Measurements from ENCODE around the gene PCDHA5.

Gene PCDHA5

DNA sequence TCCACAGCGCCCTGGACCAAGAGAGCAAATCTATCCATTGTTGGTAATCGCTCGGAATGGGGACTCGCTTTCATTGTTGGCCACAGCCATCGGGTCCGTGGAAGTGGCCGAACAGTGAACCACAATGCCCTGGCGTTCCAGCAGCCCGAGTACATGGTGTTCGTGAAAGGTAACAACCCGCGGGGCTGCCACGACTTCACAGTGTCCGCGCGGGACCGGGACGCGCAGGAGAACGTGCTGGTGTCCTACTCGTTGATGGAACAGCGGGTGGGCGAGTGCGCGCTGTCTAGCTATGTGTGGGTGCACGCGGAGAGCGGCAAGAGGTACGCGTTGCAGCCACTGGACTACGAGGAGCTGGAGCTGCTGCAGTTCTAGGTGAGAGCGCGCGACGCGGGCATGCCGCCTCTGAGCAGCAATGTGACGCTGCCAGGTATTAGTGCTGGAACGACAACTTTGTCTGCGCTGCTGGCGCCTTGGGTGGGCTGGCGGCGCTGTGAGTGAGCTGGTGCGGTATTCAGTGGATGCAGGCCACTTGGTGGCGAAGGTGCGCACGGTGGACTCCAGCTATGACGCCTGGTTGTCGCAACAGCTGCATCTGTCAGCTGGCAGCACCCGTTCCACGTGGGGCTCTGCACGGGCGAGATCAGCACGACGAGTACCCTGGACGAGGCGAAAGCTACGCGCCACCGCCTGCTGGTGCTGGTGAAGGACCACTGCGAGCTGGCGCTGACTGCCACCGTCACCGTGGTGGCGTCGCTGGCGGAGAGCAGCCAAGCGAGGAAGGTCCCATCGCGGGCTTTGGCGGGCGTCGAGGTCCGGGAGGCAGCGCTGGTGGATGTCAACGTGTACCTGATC, 41.3 kb downstream of the PCDHA5 start:
- no peak for DNase-seq (ENCODE audit: low read depth in 2 of 2)

DNA sequence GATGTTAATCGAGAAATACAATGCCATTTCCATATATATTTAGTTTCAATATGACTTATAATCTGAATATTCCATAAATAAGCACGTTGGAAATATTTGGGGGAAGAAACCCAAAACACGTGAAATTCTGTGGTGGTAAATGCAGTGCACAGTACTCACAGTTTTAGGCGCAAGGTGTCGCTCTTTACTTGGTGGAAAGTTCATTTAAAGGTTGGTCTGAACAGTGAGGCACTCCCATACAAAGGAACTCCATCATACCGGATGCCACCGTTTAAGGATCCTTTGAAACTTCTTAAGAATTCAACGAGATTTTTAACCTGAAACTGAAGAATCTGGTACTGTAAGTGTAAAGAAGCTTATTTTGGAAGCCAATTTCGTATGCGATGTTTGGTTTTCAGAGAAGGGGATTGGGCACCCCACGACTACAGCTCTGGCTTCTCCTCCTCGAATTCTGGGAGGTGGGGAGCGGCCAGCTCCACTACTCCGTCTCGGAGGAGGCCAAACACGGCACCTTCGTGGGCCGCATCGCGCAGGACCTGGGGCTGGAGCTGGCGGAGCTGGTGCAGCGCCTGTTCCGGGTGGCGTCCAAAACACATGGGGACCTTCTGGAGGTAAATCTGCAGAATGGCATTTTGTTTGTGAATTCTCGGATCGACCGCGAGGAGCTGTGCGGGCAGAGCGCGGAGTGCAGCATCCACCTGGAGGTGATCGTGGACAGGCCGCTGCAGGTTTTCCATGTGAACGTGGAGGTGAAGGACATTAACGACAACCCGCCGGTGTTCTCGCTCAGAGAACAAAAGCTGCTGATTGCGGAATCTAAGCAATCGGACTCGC, 47.5 kb downstream of the PCDHA5 start, which contains the start of gene PCDHA11:
TSS of gene PCDHA11 (plus strand) at position 237 of the 834 bp plus-strand sequence. CDS start at position 384, 147 bp downstream.
- no peak for DNase-seq (ENCODE audit: low read depth in 2 of 2)

DNA sequence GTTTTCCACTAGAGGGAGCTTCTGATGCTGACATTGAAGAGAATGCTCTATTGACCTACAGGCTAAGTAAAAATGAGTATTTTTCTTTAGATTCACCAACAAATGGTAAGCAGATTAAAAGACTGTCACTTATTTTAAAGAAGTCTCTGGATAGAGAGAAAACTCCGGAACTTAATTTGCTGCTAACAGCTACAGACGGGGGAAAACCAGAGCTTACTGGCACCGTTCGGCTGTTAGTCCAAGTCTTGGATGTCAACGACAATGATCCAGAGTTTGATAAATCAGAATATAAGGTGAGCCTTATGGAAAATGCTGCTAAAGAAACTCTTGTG, 48.1 kb downstream of the PCDHA5 start:
- DNase-seq (ENCODE audit: low read depth in 2 of 2): no peak

DNA sequence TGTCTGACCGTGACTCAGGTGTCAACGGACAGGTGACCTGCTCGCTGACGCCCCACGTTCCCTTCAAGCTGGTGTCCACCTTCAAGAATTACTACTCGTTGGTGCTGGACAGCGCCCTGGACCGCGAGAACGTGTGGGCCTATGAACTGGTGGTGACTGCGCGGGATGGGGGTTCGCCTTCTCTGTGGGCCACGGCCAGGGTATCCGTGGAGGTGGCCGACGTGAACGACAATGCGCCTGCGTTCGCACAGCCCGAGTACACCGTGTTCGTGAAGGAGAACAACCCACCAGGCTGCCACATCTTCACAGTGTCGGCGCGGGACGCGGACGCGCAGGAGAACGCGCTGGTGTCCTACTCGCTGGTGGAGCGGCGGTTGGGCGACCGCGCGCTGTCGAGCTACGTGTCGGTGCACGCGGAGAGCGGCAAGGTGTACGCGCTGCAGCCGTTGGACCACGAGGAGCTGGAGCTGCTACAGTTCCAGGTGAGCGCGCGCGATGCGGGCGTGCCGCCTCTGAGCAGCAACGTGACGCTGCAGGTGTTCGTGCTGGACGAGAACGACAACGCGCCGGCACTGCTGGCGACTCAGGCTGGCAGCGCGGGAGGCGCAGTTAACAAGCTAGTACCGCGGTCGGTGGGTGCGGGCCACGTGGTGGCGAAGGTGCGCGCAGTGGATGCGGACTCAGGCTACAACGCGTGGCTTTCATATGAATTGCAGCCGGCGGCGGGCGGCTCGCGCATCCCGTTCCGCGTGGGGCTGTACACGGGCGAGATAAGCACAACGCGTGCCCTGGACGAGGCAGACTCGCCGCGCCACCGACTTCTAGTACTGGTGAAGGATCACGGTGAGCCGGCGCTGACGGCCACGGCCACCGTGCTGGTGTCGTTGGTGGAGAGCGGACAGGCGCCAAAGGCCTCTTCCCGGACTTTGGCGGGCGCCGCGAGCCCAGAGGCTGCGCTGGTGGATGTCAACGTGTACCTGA, 49.1 kb downstream of the PCDHA5 start:
- DNase-seq (ENCODE audit: low read depth in 2 of 2): no peak
